ENCODE measurements around the gene CHMP2A.
A peak's percentile ranks its signal among the peaks of the same experiment; 100 is the strongest.
"Not testable (repeated sequence)": the region's sequence is repeated elsewhere in the genome, so short reads cannot be mapped to it uniquely, and the experiment has no call there.

CHMP2A gene
- total RNA-seq, result 35.5 reads per million, percentile 60 among the genes with 10 or more reads in this experiment

DNA sequence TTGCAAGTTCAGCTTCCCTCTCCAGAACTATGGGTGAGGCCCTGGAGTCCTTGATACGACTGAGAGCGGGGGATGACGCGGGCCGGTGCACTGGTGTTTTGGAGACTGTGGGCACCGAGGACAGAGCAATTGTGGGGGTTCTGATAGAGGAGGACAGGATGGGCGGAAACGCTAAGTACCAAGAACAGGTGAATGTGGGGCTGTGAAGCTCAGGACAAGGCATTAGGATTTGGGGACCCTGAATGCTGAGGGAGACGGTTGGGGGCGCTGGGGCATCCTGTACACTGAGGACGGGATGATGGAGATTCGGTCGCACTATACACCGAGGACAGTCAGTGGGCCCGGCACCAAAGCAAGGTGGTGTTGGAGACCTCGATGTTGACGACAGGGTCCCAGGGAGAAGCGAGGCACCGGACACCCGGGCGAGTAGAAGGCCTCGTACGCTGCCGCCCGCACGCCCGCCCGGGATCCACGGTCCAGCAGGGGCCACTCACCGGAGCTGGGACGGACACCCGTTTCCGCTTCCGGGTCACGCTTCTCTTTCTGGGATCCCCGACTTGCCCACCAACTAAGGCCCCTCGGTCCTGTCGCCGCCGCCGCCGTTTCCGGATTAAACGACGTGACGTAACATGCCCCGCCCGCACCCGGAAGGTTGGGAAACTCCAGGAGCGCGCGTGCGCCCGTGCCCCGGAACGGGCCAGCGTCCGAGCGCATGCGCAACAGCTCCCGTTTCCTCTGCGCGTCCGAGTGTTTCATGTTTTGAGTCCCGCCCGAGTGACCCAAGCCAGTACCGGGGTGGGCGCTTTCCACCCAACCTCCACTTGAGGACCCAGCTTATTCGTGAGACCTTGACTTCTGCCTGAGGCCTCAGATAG lies at the start of gene CHMP2A:
Gene CHMP2A (minus strand): TSS at position 612 of the 875 bp plus-strand sequence. CDS start 893 bp downstream, outside the sequence.
- peak; percentile 97 for DNase-seq

DNA sequence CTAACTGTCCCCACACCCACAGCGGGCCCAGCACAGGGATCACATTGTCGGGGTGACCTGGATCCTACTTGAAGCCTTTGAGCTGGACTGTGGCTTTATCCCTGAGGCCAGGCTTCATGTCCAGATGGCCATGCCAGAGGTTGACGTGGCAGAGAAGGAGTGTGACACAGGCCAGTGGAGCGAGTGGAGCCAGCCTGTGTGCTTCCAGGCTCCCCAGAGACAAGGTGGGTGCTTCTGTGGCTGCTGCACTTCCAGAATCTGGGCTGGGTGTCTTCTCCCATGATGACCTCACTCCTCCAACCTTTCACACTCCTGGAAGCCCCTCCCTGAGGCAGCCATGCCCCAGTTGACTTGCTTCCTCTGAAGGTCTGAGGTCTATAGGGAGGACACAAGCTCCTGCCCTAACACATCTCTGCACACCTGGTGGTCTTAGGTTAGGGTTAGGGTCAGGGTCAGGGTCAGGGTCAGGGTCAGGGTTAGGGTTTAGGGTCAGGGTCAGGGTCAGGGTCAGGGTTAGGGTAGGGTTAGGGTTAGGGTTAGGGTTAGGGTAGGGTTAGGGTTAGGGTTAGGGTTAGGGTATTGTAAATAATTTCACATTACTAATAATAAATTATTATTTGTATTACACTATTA lies 31.3 kb upstream of the CHMP2A start:
- DNase-seq, result no peak

DNA sequence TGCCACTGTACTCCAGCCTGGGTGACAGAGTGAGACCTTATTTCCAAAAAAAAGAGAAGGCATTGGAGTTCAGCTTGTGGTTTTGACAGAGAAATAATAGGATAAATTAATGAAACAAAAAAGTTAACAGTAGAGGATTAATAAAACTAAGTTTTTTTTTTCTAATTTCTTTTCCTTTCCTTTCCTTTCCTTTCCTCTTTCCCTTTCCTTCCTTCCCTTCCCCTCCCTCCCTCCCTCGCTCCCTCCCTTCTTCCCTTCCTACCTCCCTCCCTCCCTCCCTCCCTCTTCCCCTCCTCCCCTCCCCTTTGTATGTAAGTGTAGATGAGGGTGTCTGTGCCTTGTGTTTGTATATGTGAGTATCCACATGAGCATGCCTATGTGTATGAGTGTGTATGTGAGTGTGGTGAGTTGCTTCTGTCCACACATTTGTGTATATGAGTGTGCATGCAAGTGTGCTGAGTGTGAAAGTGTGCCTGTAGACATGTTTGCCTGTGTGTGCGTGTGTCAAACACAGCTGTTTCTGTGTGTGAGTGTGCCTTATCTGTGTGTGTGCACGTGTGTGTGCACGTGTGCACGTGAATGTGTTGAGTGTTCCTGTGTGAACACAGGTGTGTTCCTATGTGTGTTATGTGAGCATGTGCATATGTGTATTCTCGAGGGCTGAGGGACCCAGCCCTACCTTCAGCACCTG lies 30.7 kb upstream of the CHMP2A start:
- DNase-seq, result no peak

DNA sequence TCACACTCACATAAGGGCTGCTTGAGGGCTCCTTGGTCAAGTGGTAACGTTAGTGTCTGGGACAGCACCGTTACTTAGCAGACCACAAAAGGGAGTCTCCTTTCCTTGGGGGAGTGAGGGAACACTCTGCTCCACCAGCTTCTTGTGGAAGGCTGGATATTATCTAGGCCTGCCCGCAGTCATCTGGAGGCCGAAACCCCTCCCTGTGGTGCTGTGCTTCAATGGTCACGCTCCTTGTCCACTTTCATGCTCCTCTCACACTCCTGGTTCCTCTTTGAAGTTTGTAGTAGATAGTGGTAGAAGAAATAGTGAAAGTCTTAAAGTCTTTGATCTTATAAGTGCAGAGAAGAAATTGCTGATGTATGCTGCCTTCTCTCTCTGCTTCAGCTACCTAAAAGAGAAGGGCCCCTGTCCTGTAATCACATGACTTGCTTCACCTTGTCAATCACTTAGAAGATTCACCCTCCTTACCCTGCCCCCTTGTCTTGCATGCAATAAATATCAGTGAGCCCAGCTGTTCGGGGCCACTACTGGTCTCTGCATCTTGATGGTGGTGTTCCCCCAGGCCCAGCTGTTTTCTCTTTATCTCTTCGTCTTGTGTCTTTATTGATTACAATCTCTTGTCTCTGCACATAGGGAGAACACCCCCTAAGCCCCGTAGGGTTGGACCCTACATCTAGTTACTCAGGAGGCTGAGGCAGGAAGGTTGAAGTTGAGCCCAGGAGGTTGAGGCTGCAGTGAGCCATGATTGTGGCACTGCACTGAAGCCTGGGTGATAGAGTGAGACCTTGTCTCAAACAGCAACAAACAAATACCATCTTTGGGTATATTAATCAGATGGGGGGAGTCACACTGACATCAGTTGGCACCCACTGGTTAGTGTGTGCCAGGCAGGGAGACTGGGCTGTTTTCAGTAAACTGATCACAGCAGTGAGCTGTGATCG lies 29.9 kb upstream of the CHMP2A start:
- DNase-seq, result no peak

DNA sequence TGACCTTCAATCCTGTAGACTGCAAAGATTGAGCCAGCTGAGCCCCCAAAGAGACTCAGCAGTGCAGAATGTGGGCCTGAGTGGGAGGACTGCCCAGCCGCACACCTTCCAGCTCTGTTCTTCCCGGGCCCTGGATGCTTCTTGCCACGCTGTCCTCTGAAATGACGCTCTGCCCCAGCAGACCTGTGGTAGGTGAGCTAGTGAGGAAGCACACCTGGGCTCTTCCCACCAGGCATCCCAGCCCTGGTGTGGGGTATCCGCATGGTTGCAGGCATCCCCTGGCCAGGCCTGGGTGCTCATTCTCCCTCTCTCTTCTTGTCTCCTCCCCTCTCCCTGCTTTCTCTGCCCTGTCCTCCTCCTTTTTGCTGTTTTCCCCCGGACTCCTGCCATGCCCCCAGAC lies 28.1 kb upstream of the CHMP2A start:
- DNase-seq, result no peak

DNA sequence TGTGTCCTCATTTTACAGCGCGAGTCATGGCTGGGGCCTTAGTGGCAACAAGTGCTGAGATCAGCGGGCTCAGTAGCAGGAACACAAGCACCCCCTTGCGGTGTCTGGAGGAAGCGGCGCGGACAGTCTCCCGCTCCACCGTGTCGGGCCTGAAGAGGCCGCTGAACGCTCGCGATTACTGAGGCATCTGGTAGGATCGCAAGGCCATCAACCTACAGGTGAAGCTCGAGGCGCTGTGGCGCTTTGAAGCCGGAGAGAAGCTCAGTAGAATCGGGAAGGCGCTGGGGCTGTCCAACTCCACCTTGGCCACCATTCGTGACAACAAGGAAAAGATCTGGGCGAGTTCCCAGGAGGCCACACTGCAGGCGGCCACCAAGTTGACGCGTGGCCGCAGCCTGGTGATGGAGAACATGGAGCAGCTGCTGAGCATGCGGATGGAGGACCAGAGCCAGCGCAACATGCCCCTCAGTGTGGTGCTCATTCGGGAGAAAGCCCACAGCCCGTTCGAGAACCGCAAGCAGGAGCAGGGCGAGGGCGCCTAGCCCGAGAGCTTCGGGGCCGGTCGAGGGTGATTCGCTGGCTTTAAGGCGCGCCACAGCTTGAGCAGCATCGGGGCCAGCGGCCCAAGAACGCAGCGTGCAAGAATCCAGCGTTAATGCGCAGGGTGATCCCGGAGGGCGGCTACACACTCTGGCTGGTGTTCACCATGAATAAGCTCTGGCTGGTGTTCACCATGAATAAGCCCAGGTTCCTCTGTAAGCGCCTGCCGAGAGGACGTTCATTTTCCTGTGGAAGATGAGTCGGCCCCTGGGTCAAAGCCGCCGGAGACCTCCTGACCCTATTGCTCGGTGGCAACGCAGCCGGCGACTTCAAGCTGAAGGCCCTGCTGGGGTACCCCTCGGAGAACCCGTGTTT lies 26.6 kb upstream of the CHMP2A start:
- peak; percentile 86 for DNase-seq

DNA sequence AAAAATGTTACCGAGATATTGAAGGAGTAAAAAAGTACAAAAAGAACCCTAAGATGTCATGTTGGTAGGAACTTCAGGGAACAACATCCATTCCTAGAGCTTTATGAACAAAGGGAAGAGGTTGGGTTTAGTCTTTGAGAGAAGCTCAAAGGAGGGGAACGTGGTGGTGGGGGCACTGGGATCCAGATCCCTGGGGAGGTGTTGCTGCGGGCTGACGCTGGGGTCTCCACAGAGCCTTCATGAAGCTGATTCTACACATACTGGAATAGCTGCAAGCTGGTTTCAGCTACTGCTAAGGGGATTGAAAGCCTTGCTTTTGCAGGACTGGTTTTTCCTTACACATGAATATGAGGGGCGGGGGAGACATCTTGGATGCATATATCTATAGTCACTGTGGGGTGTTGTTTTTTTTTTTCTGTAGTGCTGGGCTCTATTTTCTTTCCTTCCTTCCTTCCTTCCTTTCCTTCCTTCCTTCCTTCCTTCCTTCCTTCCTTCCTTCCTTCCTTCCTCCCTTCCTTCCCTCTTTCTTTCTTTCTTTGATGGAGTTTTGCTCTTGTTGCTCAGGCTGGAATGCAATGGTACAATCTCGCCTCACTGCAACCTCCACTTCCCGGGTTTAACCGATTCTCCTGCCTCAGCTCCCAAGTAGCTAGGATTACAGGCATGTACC lies 24.7 kb upstream of the CHMP2A start:
- DNase-seq, result no peak

DNA sequence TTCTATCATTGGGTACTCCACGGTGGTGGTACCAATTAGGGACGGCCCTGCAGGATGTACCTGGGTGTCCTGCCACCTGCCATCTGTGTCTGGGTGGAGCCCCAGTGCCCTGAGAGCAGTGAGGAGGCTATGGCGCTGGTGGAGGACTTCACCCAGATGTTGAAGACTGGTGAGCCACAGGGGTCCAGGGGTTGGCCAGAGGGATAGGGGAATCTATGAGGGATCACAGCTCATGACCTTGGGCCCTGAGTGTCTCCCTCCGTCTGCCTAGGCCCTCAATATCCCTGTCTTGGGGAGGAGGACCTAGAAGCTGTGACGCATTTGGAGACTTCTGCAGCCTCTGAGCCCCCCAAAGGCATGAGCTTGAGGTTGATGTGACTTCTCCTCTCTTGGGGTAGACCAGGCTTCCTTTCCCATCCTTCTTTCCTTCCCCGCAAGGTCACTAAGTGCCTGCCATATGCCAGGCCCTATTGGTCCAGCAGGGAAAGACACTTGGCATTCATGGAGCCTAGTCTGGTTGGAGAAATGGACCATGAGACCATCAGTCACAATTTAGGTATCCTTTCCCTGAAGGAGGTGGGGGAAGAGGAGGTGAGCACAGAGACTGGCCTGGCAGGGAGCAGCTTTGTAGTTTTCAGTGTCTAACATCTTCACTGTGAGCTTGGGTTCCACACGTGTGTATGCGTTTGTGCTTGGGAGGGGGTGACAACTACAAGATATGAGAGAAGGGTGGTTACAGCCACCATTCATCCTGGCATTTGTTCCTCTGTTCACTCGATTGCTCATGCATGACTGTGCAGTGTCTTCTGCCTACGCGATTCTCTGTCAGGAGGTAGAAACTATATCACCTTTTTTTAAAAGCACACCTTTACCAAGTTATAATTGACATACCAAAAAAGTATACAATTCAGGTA lies 23.4 kb upstream of the CHMP2A start:
- no peak for DNase-seq

DNA sequence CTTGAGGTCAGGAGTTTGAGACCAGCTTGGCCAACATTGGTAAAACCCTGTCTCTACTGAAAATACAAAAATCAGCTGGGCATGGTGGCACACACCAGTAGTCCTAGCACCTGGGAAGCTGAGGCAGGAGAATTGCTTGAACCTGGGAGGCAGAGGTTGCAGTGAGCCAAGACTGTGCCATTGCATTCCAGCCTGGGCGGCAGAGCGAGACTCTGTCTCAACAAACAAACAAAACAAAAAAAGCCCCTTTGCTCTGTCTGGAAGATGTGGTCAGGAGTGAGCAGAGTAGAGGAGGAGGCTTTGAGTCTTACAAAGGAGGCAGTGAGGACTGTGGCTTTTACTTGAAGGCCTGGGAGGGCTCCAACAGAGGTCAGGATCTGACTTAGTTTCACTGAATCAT lies 22.7 kb upstream of the CHMP2A start:
- not testable (repeated sequence) for DNase-seq

DNA sequence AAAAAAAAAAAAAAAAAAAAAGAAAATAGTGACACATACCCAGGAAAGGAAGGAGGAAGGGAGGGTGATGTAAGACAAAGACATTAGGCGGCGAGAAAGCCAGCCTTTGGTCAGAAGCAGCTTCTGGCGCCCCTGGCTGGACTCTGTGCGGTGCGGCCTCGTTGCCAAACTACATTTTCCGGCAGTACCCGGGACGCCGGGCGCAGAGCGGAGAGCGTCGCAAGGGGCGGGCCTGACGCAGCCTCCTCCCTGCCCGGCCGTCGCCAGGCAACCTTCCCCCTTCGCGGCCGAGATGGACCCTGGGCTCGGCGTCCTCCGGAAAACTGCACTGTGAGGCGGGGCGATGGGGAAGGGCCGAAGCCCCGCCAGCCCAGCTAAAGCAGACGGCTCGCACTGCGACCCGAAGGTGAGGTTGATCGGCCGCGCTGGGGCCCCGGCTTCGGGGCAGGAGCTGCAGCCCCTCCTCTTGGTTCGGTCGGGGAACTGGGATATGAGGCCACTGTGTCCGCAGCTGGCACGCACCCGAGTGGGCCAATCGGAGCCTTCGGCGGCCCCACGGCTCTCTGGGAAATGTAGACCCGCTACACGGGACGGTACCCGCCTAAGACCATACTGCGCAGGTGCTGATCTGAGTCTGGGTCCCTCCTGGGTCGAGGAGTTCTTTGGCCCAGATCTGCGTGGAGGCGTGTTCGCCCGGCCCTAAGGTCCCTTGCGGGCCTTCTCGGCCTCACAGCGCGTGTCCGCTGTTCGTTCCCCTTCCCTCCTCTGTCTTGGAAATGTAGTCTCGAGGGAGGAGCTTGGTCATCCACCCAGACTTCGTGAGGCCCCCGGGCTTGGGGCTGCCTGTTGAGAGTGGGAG lies 20.5 kb upstream of the CHMP2A start:
- peak; percentile 66 for DNase-seq

DNA sequence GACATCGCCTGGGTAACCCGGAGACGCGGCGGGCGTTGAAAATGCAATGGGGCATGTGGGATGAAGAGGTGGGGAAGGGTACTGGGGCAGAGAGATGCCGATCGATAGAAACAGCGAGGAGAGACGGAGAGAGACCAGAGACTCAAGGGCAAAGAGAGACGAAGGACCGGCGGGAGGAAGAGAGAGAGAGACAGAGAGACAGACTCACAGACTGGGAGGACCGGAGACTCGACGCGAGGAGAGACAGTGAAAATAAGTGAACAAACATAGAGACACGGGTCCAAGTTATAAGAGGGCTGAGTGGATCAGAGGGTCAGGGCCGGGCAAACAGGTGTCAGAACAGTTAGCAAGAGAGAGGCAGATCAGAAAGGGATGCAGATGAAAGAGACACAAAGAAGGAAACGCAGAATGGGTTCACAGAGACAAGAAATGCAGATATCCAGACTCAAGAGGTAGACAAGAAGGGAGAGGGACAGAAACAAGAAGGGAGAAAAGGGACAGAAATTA lies 18.8 kb upstream of the CHMP2A start:
- DNase-seq, result no peak

DNA sequence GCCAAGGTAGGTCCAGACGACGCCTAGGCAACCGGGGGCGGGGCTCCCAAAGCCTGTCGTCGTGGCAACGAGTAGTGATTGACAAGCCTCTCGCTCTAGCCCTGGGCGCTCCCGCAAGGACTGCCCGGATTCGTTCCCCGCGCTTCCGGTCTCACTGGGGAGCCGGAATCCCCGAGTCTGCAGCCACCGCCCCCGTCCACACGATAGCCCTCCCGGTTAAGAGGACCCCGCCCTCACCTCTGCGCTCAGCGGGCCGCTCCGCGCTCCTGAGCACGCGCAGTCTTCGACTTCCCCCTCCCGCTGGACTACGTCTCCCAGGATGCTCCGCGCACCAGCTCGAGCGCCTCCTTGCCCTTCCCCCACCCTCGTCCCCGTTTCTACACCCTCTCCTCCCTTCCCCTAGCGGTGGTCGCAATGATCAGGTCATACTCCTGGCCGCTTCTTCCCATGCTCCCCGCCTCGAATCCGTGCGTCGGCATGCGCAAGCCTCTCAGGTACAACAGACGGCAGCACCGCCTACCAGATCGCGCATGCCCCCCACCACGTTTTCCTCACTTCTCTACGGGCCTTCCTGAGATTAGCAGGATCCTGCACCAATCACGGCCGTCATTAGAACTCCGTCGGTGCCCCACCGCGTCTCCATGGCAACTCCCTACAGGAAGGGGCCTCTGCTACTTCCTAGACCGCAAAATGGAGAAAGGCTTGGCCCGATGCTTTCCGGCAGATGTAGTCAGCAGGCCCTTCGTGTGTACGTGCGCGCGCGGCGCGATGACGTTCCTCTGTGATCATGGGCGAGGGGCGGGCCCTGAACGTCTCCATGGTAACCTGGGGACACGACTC lies 18.1 kb upstream of the CHMP2A start, which contains the start of gene MZF1:
Gene MZF1 (minus strand): TSS at position 518 of the 840 bp plus-strand sequence. CDS start 1,946 bp downstream, outside the sequence.
- peak; percentile 100 for DNase-seq

DNA sequence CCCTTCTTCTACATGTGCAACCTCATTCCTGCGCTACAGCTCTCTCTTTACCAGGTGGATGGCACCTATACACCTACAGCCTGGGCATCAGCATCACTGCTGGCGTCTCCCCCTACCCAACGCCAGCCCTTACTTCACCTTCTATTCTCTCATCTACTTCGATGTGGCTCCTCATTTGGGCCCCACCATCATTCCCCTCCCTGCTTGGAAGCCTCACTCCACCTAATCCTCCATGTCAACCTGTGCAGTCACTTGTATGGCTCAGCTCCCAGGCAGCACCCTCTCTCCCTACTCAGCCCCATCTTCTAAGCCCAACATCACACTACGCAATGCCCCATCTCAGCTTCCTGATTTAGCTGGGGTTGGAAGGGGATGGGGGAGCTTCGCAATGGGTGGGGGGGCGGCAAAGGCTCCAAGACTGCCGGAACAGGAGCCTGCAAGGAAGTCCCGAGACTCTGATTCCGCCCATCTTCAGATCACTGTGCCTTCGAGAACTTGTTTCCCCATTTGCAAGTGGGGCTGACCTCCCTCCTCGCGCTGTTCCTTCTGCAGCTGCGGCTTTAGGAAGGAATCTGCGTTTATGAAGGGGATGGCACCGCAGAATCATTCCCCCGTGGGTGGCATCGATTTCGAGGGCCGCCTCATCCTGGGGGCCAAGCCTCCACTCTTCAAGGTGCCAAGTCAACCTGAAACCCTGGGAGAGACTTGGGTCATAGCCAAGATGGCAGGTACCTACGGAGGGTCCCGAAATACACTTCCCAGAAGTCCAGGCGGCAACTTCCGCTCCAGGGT lies 17.3 kb upstream of the CHMP2A start:
- no peak for DNase-seq

DNA sequence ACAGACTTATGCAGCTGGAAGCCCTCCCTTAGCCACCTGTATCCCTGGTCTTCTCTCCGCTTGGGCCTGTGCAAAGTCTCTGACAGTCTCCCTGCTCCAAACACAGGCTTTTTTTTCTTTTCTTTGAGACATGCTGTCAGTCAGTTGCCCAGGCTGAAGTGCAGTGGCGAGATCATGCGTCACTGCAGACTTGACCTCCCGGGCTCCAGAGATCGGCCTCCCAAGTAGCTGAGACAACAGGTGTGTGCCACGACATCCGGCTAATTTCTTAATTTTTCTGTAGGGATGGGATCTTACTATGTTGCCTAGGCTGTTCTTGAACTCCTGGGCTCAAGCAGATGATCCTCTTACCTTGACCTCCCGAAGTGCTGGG lies 16.7 kb upstream of the CHMP2A start:
- DNase-seq, result no peak

DNA sequence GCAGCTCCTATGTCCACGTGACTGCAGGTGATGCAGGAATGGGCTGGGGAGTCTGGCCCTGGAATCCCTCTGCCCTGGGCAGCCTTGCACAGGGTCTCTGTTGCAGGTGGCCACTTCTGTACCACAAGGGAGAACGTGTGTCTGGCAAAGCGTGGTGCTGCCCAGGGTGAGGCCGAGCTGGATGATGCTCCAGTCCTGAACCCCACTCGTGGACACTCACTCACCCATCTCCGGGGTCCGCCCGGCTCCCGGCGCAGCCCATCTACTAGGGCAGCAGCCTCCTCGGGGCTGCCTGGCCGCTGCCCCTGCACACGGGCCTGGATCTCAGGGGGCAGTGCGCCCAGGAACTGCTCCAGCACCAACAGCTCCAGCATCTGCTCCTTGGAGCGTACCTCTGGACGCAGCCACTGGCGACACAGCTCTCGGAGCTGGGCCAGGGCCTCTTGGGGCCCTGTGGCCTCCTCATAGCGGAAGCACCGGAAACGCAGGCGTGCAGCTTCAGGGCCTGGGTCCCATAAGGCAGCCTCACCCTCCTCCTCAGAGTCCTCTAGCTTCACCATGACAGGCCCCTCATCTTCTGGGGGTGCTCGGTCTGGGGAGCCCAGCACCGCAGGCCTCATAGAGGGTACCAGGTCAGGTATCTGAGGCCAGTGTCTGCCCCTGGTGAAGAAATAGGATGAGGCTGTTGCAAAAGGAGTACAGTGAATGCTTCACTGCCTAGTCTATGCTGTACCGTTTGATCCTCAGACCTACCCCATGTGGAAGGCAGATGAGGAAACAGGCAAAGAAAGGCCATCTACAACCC lies 16.1 kb upstream of the CHMP2A start:
- DNase-seq, result no peak
